ENCODE measurements around the gene UBTF.

- TF ChIP-seq USF1 (IDR thresholded peaks at IDR 0.05) (no peak), TAF1 (IDR thresholded peaks at IDR 0.05; ENCODE audit: low read depth) (no peak), NFIC (IDR thresholded peaks at IDR 0.05) (no peak), EP300 (IDR thresholded peaks at IDR 0.05; ENCODE audit: borderline replicate concordance) (no peak), FOXM1 (IDR thresholded peaks at IDR 0.05; ENCODE audit: borderline replicate concordance, low read depth) (no peak), MAX (IDR thresholded peaks at IDR 0.05) (no peak), RAD21 (IDR thresholded peaks at IDR 0.05; ENCODE audit: low read depth) (no peak), TCF12 (IDR thresholded peaks at IDR 0.05; ENCODE audit: low read depth) (no peak), TEAD4 (IDR thresholded peaks at IDR 0.05) (no peak), YY1 (IDR thresholded peaks at IDR 0.05; ENCODE audit: low read depth) (no peak)
Observed at GRCh38 chr17:44213403-44214229, 5.9 kb downstream of the UBTF start.

Data from Ishikawa (cell line).